ENCODE results near the gene SH3GL1. TPM values are rescaled to one million over a fixed set of nuclear protein-coding genes. Genes with fewer than 3 reads are reported as not detected.

SH3GL1 gene
- total RNA-seq, 1 donor from 2014 or later, result 65.6 TPM

GRCh38 chr19:4406626-4407025 lies 6.3 kb upstream of the SH3GL1 start:
- Histone ChIP-seq H3K27ac (no peak overlapping the region), H3K4me1 (peaks cover 13% of the 10 kb centered on the region), H3K36me3 (no peaks in the 10 kb centered on the region), H3K4me3 (no peak overlapping the region), H3K27me3 (no peaks in the 10 kb centered on the region), H3K9me3 (no peaks in the 10 kb centered on the region)
- DNase-seq (ENCODE audit: extremely low spot score in 2 of 2), result no peak
- intact Hi-C loops (cut with DNase I), result no loop called here
- TF ChIP-seq POLR2AphosphoS5 (IDR thresholded peaks at IDR 0.05; ENCODE audit: insufficient read depth in 1 of 2, low read depth in 1 of 2) (no peak), CTCF (IDR thresholded peaks at IDR 0.05) (no peak), POLR2A (IDR thresholded peaks at IDR 0.05) (no peak)

GRCh38 chr19:4405977-4406376 lies 5.6 kb upstream of the SH3GL1 start:
- DNase-seq (ENCODE audit: extremely low spot score in 2 of 2), result no peak
- TF ChIP-seq POLR2A (IDR thresholded peaks at IDR 0.05) (no peak), CTCF (IDR thresholded peaks at IDR 0.05) (no peak), POLR2AphosphoS5 (IDR thresholded peaks at IDR 0.05; ENCODE audit: insufficient read depth in 1 of 2, low read depth in 1 of 2) (no peak)
- intact Hi-C loops (cut with DNase I), result no loop called here
- H3K4me3 ChIP-seq, result no peak overlapping the region
- no peaks in the 10 kb centered on the region for H3K27me3 ChIP-seq
- no peaks in the 10 kb centered on the region for H3K36me3 ChIP-seq
- H3K9me3 ChIP-seq, result no peaks in the 10 kb centered on the region
- no peak overlapping the region for H3K27ac ChIP-seq
- H3K4me1 ChIP-seq, result peaks cover 19% of the 10 kb centered on the region

GRCh38 chr19:4403005-4403761 lies 2.8 kb upstream of the SH3GL1 start:
- Histone ChIP-seq H3K9me3 (no peaks in the 10 kb centered on the region), H3K4me3 (peak overlapping the region; percentile 63 to 73), H3K4me1 (peaks cover 37% of the 10 kb centered on the region), H3K27ac (peak overlapping the region; percentile 89), H3K27me3 (no peaks in the 10 kb centered on the region), H3K36me3 (no peaks in the 10 kb centered on the region)
- intact Hi-C loops (cut with DNase I), result no loop called here
- DNase-seq (ENCODE audit: extremely low spot score in 2 of 2), result no peak
- TF ChIP-seq CTCF (IDR thresholded peaks at IDR 0.05) (no peak), POLR2A (IDR thresholded peaks at IDR 0.05) (no peak), POLR2AphosphoS5 (IDR thresholded peaks at IDR 0.05; ENCODE audit: insufficient read depth in 1 of 2, low read depth in 1 of 2) (no peak)

GRCh38 chr19:4402171-4403004 lies 2.0 kb upstream of the SH3GL1 start, which contains the start of gene CHAF1A:
Gene CHAF1A (plus strand): TSS chr19:4402640. CDS start chr19:4402763, 123 bp downstream.
- DNase-seq (ENCODE audit: extremely low spot score in 2 of 2), result peak; percentile 100
- intact Hi-C loops (cut with DNase I), result no loop called here
- Histone ChIP-seq H3K27ac (peak within 1 kb of the TSS; percentile 89), H3K27me3 (no peaks in the 10 kb centered on the region), H3K36me3 (no peaks in the 10 kb centered on the region), H3K4me3 (peak within 1 kb of the TSS; percentile 63 to 73), H3K9me3 (no peaks in the 10 kb centered on the region), H3K4me1 (peaks cover 45% of the 10 kb centered on the region)
- TF ChIP-seq POLR2A (IDR thresholded peaks at IDR 0.05) (peak in 1 of 2 donors; percentile 75), POLR2AphosphoS5 (IDR thresholded peaks at IDR 0.05; ENCODE audit: insufficient read depth in 1 of 2, low read depth in 1 of 2) (peak; percentile 89 to 99), CTCF (IDR thresholded peaks at IDR 0.05) (no peak)
